WERI-Rb-1 (cell line): ENCODE results near the gene TMEM125.

Experiments used
- DNase-seq: peaks from one replicate; pipeline ENCODE4 v3.0.0-alpha.2; 2020
- H3K27ac ChIP-seq: fragments of 250-450 bp; sonication (Bioruptor Pico); 2 replicates; pipeline ENCODE4 v1.5.1; 2020; ENCODE audit warnings: mild to moderate bottlenecking, moderate library complexity
- H3K27me3 ChIP-seq: fragments of 250-450 bp; sonication (Bioruptor Pico); 2 replicates; pipeline ENCODE4 v1.5.1; 2021; ENCODE audit warnings: mild to moderate bottlenecking, low read depth, moderate library complexity; ENCODE audit not compliant: insufficient read depth, severe bottlenecking
- H3K36me3 ChIP-seq: fragments of 250-450 bp; sonication (Bioruptor Pico); 2 replicates; pipeline ENCODE4 v1.5.1; 2020; ENCODE audit warnings: mild to moderate bottlenecking, moderate library complexity
- H3K4me3 ChIP-seq: 2 replicates; pipeline ENCODE4 v1.5.1; 2011; ENCODE audit warnings: low read depth, mild to moderate bottlenecking, control low read depth, low read length
- H3K9me3 ChIP-seq: fragments of 250-450 bp; sonication (Bioruptor Pico); 2 replicates; pipeline ENCODE4 v1.5.1; 2021; ENCODE audit warnings: mild to moderate bottlenecking, moderate library complexity; ENCODE audit not compliant: severe bottlenecking
- TF ChIP-seq, protein P1 (sequence below): IDR thresholded peaks from 2 replicates; pipeline ENCODE4 v1.5.1; 2011; ENCODE audit warnings: low read depth, mild to moderate bottlenecking, control low read depth, inconsistent platforms, low read length

Gene TMEM125

GRCh38 chr1:43293896-43294760 lies 24.3 kb downstream of the TMEM125 start:
- no peak overlapping the region for H3K4me3 ChIP-seq
- H3K27ac ChIP-seq = no peak overlapping the region
- no peaks in the 10 kb centered on the region for H3K36me3 ChIP-seq
- no peaks in the 10 kb centered on the region for H3K9me3 ChIP-seq
- DNase-seq = no peak
- H3K27me3 ChIP-seq = no peaks in the 10 kb centered on the region
- TF ChIP-seq, protein P1, sequence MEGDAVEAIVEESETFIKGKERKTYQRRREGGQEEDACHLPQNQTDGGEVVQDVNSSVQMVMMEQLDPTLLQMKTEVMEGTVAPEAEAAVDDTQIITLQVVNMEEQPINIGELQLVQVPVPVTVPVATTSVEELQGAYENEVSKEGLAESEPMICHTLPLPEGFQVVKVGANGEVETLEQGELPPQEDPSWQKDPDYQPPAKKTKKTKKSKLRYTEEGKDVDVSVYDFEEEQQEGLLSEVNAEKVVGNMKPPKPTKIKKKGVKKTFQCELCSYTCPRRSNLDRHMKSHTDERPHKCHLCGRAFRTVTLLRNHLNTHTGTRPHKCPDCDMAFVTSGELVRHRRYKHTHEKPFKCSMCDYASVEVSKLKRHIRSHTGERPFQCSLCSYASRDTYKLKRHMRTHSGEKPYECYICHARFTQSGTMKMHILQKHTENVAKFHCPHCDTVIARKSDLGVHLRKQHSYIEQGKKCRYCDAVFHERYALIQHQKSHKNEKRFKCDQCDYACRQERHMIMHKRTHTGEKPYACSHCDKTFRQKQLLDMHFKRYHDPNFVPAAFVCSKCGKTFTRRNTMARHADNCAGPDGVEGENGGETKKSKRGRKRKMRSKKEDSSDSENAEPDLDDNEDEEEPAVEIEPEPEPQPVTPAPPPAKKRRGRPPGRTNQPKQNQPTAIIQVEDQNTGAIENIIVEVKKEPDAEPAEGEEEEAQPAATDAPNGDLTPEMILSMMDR = no peak

GRCh38 chr1:43294761-43295160 lies 25.0 kb downstream of the TMEM125 start:
- TF ChIP-seq, protein P1 = no peak
- H3K4me3 ChIP-seq = no peak overlapping the region
- no peak overlapping the region for H3K27ac ChIP-seq
- no peaks in the 10 kb centered on the region for H3K9me3 ChIP-seq
- H3K36me3 ChIP-seq = no peaks in the 10 kb centered on the region
- no peaks in the 10 kb centered on the region for H3K27me3 ChIP-seq
- DNase-seq = no peak

DNA sequence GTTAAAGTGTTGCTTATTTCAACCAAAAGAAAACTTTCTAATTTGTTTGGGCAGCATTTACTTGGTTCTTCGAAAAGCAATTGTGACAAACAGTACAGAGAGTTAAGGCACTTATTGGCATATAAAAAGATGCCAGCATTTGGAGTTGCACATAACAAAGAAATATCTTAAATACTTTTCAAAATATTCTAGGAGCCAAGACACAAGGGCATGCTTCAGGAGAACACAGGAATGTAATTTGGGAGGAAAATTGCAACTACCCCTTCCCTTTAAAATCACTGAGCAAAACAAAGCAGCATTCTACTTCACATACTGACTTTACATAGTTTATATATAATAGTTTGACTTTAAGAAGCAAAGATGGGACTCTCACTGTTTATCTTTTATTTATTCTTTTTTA lies 26.4 kb downstream of the TMEM125 start:
- no peaks in the 10 kb centered on the region for H3K27me3 ChIP-seq
- no peak for DNase-seq
- no peaks in the 10 kb centered on the region for H3K9me3 ChIP-seq
- H3K36me3 ChIP-seq = no peaks in the 10 kb centered on the region
- H3K4me3 ChIP-seq = no peak overlapping the region
- TF ChIP-seq, protein P1 = no peak
- H3K27ac ChIP-seq = no peak overlapping the region

DNA sequence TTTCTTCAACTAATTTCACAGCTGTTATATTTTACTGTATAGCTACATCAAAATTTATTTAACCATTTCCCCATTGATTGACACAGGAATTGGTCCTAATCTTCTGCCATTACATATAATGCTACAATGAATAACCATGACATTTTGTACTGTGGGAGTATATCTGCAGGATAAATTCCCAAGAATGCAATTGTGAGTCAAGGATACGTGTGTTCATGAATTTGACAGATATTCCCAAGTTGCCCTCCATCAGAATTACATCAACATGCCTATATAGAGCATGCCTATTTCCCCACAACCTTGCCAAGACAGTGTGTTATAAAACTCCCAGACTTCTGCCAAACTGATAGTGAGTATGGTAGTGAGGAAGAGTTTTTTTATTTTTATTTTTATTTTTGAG lies 28.3 kb downstream of the TMEM125 start:
- H3K4me3 ChIP-seq = no peak overlapping the region
- H3K9me3 ChIP-seq = no peaks in the 10 kb centered on the region
- no peak for DNase-seq
- TF ChIP-seq, protein P1 = no peak
- no peaks in the 10 kb centered on the region for H3K36me3 ChIP-seq
- H3K27me3 ChIP-seq = no peaks in the 10 kb centered on the region
- no peak overlapping the region for H3K27ac ChIP-seq

GRCh38 chr1:43299101-43299500 lies 29.3 kb downstream of the TMEM125 start:
- H3K27me3 ChIP-seq = no peaks in the 10 kb centered on the region
- DNase-seq = no peak
- no peaks in the 10 kb centered on the region for H3K9me3 ChIP-seq
- no peaks in the 10 kb centered on the region for H3K36me3 ChIP-seq
- no peak overlapping the region for H3K27ac ChIP-seq
- TF ChIP-seq, protein P1 = no peak
- no peak overlapping the region for H3K4me3 ChIP-seq
